Activated naive CD8-positive, alpha-beta T cell treated with anti-CD3 and anti-CD28 coated beads for 36 hours (primary cell): ENCODE results near the gene KIF5A. TPM values are rescaled to one million over a fixed set of nuclear protein-coding genes. Genes with fewer than 3 reads are reported as not detected.
"Not testable (repeated sequence)": the region's sequence is repeated elsewhere in the genome, so short reads cannot be mapped to it uniquely, and the experiment has no call there.

Source experiments
- DNase-seq: peaks from one replicate; pipeline ENCODE4 v3.0.0; 2021
- H3K27ac Mint-ChIP-seq: one replicate; pipeline ENCODE4 v1.8.0; 2022; ENCODE audit warnings: mild to moderate bottlenecking, moderate library complexity, mixed read lengths
- H3K27me3 Mint-ChIP-seq: one replicate; pipeline ENCODE4 v1.8.0; 2022; ENCODE audit warnings: mild to moderate bottlenecking, mixed read lengths
- H3K36me3 Mint-ChIP-seq: one replicate; pipeline ENCODE4 v1.8.0; 2021; ENCODE audit warnings: mild to moderate bottlenecking, mixed read lengths
- H3K4me1 Mint-ChIP-seq: one replicate; pipeline ENCODE4 v1.8.0; 2021; ENCODE audit warnings: mixed read lengths
- H3K4me3 Mint-ChIP-seq: one replicate; pipeline ENCODE4 v1.8.0; 2022; ENCODE audit warnings: mild to moderate bottlenecking, moderate library complexity, mixed read lengths
- H3K9me3 Mint-ChIP-seq: one replicate; pipeline ENCODE4 v1.8.0; 2022; ENCODE audit warnings: mixed read lengths
- total RNA-seq, 2 experiments: library from RNA; stranded (reverse); gene quantifications; one replicate each; pipeline ENCODE4 v1.2.3, GENCODE V29; 2021

Gene KIF5A
- total RNA-seq, 2 experiments from 2014 or later: 1.5 to 1.7 TPM

DNA sequence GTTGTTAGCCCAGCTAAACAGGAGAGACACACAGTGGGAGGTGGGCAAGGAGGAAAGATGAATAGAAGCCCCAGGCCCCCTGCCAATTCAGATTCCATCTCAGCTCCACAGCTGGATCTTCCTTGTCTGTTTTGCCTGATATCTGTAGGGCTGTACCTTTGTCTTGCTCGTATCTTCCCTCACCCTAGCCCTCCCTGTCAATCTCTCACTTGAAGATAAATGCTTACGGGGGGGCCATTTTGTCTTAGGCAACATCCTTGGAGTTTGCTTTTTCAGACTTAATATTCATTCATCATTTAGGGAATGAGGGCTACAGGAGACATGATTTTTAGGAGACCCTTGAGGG, 2.4 kb downstream of the KIF5A start:
- DNase-seq: no peak
- Mint-ChIP-seq H3K27me3 (peaks cover 6% of the 10 kb centered on the region), H3K4me1 (peaks cover 17% of the 10 kb centered on the region), H3K9me3 (no peaks in the 10 kb centered on the region), H3K4me3 (no peak overlapping the region), H3K36me3 (no peaks in the 10 kb centered on the region), H3K27ac (no peak overlapping the region)

DNA sequence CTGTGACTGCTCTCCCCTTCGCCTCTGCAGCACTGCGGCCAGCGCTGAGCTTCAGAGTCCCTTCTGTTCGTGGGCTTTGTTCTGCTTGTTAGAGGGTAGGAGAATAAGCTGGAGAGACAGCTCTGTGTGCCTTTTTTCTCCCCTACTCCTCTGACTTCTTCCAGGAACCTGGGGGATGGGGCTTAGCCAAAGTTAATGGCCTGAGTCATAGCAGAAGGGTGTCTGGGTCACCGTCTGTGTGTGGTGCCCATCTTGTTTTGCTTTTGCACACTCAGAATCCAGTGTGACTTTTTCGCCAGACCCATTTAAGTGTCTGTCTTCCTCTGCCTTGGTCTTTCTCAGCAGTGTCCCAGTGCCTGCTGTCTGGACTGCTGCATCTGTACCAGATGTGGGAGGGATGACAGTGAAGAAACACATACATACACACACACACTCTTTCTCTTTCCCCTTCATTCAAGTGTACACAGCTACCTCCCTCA, 3.0 kb downstream of the KIF5A start:
- no peak overlapping the region for H3K27ac Mint-ChIP-seq

DNA sequence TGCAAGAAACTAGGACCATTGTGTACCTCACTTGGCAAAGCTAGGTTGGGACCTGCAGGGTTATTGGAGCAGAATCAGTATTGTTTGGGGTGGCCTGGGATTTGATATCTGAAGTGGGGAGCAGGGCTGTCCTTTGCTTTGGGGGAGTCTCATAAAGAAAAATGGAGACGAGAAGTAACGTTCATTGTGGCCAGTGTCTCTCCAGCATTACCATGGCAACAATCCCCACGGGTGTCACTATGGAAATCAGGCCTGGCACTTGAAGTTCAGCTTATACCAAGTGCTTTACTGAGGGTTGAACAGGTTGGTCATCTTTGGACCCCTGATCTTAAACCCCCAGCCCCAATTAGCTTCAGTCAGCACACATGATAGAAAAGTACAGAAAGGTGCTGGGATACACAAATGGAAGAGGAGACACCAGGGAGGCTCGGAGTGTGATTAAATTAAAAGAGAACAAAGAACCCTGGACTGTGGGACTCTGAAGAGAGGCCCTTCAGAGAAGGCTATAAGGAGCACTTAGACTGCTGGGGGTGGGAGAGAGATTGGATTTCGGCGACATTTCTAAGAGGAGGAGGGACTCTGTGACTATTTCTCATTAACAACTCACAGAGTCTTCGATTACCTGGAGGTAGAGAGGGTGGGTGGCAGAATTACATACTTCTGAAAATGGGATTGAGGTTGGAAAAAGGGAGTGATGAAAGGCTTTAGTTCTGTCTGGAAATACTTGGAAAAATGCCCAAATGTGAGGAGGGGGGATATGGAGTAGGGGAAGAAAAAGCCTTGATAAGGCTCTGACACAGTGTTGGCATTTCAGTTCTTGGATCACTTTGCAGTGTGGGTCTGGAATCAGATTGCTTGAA, 3.7 kb downstream of the KIF5A start:
- no peak overlapping the region for H3K4me3 Mint-ChIP-seq
- H3K27me3 Mint-ChIP-seq: peaks cover 4% of the 10 kb centered on the region
- H3K27ac Mint-ChIP-seq: no peak overlapping the region
- peaks cover 12% of the 10 kb centered on the region for H3K4me1 Mint-ChIP-seq
- H3K36me3 Mint-ChIP-seq: no peaks in the 10 kb centered on the region
- no peak for DNase-seq
- no peaks in the 10 kb centered on the region for H3K9me3 Mint-ChIP-seq

More for the DNA sequence above, 3.0 kb downstream of the KIF5A start:
- H3K9me3 Mint-ChIP-seq: no peaks in the 10 kb centered on the region
- H3K27me3 Mint-ChIP-seq: peaks cover 6% of the 10 kb centered on the region
- H3K4me3 Mint-ChIP-seq: no peak overlapping the region
- H3K36me3 Mint-ChIP-seq: no peaks in the 10 kb centered on the region
- DNase-seq: no peak
- peaks cover 12% of the 10 kb centered on the region for H3K4me1 Mint-ChIP-seq

DNA sequence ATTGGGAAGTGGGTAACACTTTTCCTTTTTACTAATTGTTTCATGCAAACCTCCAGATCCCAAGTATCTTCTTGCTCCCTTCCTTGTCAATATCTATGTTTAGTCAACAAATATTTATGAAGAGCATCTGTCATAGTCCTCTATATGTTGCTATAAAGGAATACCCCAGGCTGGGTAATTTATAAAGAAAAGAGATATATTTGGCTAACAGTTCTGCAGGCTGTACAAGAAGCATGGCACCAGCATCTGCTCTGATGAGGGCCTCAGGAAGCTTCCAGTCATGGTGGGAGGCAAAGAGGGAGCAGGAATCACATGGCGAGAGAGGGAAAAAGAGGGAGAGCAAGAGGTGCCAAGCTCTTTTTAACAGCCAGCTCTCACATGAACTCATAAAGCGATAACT, 4.6 kb downstream of the KIF5A start:
- no peaks in the 10 kb centered on the region for H3K36me3 Mint-ChIP-seq
- DNase-seq: no peak
- no peak overlapping the region for H3K27ac Mint-ChIP-seq
- H3K27me3 Mint-ChIP-seq: no peaks in the 10 kb centered on the region
- H3K4me3 Mint-ChIP-seq: no peak overlapping the region
- no peaks in the 10 kb centered on the region for H3K9me3 Mint-ChIP-seq
- peaks cover 7% of the 10 kb centered on the region for H3K4me1 Mint-ChIP-seq

DNA sequence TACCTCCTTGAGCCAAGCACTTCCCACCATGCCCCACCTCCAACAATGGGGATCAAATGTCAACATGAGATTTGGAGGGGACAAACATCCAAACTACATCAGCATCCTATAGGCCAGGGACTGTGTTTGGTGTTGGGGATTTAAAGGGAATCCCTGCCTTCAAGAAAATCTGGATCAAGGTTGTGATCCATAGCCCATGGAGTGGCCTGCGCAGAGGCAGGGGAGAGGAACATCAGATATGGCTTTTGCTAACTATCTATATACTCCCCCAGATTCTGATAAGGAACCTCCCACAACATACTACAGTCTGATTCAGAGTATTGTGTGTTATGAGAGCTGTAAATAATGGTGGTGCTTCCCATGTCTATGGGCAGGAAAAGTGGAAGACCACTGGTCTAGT, 5.1 kb downstream of the KIF5A start:
- Mint-ChIP-seq H3K27me3 (no peaks in the 10 kb centered on the region), H3K9me3 (no peaks in the 10 kb centered on the region), H3K36me3 (no peaks in the 10 kb centered on the region), H3K4me3 (no peak overlapping the region), H3K4me1 (peaks cover 6% of the 10 kb centered on the region), H3K27ac (no peak overlapping the region)
- no peak for DNase-seq

DNA sequence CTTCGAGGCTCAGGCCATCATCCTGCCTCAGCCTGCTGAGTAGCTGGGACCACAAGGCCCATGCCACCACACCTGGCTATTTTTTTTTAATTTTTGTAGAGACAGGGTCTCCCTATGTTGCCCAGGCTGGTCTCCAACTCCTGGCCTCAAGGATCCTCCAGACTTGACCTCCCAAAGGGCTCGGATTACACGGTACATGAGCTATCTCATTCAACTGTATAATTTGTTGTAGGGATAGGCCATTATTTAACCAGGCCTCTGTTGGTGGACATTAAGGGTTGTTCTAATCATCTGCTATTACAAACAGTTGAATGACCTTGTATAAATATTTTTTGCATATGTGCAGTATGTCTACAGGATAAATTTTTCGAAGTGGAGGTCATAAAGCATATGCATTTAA, 9.0 kb downstream of the KIF5A start:
- Mint-ChIP-seq H3K36me3 (no peaks in the 10 kb centered on the region), H3K9me3 (no peaks in the 10 kb centered on the region), H3K4me3 (no peak overlapping the region), H3K27ac (no peak overlapping the region), H3K4me1 (no peaks in the 10 kb centered on the region), H3K27me3 (no peaks in the 10 kb centered on the region)
- no peak for DNase-seq

DNA sequence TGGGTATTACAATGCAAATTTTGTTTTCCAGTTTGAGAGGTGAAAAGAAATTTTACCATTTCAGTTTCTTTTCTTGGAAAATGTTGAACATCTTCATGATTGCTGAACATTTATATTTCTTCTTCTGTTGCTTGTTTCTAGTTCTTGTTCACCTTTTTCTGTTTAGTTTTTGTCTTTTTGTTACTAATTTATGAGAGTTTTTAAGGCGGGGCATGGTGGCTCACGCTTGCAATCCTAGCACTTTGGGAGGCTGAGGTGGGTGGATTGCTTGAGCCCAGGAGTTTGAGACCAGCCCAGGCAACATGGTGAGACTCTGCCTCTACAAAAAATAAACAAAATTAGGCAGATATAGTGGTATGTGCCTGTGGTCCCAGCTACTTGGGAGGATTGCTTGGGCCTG, 10.7 kb downstream of the KIF5A start:
- H3K9me3 Mint-ChIP-seq: no peaks in the 10 kb centered on the region
- no peaks in the 10 kb centered on the region for H3K4me1 Mint-ChIP-seq
- no peak overlapping the region for H3K27ac Mint-ChIP-seq
- DNase-seq: no peak
- no peaks in the 10 kb centered on the region for H3K36me3 Mint-ChIP-seq
- H3K4me3 Mint-ChIP-seq: no peak overlapping the region
- H3K27me3 Mint-ChIP-seq: no peaks in the 10 kb centered on the region

DNA sequence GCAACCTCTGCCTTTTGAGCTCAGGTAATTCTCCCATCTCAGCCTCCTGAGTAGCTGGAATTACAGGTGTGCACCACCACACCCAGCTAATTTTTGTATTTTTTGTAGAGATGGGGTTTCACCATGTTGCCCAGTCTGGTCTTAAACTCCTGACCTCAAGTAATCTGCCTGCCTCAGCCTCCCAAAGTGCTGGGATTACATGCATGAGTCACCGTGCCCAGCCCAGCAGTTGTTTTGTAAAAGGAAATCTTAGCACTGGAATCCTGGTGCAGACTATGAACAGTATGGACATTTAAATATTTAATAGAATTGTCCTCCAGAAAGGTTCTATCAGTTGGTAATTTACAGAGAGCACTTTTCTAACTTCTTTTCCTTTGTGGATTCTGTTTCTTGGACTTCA, 11.3 kb downstream of the KIF5A start:
- H3K27ac Mint-ChIP-seq, H3K27me3 Mint-ChIP-seq, H3K4me3 Mint-ChIP-seq, DNase-seq, H3K9me3 Mint-ChIP-seq, H3K4me1 Mint-ChIP-seq, H3K36me3 Mint-ChIP-seq: not testable (repeated sequence)

DNA sequence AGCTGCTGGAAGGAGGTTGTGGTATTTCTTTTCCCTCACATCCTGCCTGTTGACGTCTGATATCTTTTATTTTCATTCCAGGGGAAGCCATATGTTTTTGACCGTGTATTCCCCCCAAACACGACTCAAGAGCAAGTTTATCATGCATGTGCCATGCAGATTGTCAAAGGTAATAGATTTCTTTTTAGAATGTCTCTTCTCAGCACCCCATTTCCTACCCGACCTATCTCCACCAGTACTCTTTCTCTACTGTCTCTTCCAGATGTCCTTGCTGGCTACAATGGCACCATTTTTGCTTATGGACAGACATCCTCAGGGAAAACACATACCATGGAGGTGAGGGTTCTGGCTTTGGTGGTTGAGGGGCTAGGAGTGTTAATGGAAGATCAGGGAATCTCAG, 13.5 kb downstream of the KIF5A start:
- Mint-ChIP-seq H3K27ac (no peak overlapping the region), H3K27me3 (no peaks in the 10 kb centered on the region), H3K4me1 (no peaks in the 10 kb centered on the region), H3K9me3 (no peaks in the 10 kb centered on the region), H3K4me3 (no peak overlapping the region), H3K36me3 (peaks cover 2% of the 10 kb centered on the region)
- no peak for DNase-seq

DNA sequence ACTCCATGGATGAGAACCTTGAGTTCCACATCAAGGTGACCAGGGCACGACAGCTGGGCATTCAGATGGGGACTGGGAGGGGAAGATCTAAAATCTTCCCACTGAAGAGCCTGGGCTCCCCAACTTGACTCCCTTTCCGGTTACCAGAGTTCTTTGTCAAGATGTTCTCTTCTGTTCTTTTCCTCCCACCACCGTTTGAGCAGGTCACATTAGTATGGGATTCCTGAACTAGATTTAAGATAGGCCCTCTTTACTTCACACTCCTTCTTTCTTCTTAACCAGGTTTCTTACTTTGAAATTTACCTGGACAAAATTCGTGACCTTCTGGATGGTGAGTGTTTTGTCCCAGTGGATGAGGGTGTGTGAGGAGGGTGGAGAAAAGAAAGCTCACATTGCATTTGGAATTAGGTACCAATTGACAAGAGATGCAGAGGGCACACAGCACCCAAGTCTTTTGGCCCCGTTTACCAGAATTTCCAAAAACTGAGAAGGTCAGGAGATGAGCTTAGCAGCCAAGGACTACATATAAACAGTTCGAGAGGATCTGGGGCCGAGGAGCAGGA, 14.4 kb downstream of the KIF5A start:
- Mint-ChIP-seq H3K36me3 (peaks cover 2% of the 10 kb centered on the region), H3K4me3 (no peak overlapping the region), H3K9me3 (no peaks in the 10 kb centered on the region), H3K27ac (no peak overlapping the region), H3K27me3 (no peaks in the 10 kb centered on the region), H3K4me1 (no peaks in the 10 kb centered on the region)
- no peak for DNase-seq

DNA sequence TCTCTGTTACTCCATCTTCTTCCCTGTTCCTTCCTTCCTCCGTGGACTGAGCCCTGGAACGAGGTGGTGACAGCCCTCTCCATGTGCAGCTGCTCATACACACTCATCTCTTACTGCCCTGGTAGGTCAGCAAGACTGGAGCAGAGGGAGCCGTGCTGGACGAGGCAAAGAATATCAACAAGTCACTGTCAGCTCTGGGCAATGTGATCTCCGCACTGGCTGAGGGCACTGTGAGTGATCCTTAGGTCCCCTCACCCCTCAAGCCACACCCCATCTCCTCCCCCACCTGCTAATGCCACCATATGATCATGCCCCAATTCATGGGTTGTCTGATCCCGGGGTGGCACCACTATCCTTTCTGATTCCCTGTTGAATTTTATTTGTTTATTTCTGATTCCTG, 19.0 kb downstream of the KIF5A start:
- Mint-ChIP-seq H3K9me3 (no peaks in the 10 kb centered on the region), H3K27ac (no peak overlapping the region), H3K4me1 (no peaks in the 10 kb centered on the region), H3K36me3 (peaks cover 2% of the 10 kb centered on the region), H3K4me3 (no peak overlapping the region), H3K27me3 (no peaks in the 10 kb centered on the region)
- DNase-seq: no peak

DNA sequence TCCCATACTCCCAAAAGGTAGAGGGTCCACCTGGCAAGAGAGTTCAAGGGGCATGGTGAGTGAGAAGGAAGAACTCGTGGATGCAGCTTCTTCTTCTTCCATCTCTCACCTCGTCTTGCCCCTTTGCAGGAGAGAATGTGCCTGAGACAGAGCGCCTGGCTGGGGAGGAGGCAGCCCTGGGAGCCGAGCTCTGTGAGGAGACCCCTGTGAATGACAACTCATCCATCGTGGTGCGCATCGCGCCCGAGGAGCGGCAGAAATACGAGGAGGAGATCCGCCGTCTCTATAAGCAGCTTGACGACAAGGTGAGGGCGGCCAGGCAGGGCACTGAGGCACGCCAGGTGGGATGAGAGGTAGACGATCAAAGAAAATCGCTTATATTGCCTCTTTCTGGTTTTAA, 20.0 kb downstream of the KIF5A start:
- H3K36me3 Mint-ChIP-seq: peaks cover 2% of the 10 kb centered on the region
- H3K4me1 Mint-ChIP-seq: no peaks in the 10 kb centered on the region
- H3K27me3 Mint-ChIP-seq: no peaks in the 10 kb centered on the region
- H3K27ac Mint-ChIP-seq: no peak overlapping the region
- H3K4me3 Mint-ChIP-seq: no peak overlapping the region
- no peak for DNase-seq
- H3K9me3 Mint-ChIP-seq: no peaks in the 10 kb centered on the region

DNA sequence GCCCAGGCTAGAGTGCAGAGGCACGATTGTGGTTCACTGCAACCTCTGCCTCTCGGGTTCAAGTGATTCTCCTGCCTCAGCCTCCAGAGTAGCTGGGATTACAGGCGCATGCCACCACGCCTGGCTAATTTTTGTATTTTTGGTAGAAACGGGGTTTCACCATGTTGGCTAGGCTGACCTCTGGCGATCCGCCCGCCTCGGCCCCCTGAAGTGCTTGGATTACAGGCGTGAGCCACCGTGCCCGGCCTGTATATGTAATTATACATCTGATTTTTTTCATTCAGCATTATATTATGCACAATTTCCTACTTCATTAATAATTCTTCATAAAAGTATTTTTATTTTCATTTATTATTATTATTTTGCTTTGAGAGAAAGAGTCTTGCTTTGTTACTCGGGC, 20.6 kb downstream of the KIF5A start:
- H3K36me3 Mint-ChIP-seq, H3K27me3 Mint-ChIP-seq, H3K27ac Mint-ChIP-seq, H3K9me3 Mint-ChIP-seq, H3K4me1 Mint-ChIP-seq, H3K4me3 Mint-ChIP-seq, DNase-seq: not testable (repeated sequence)

DNA sequence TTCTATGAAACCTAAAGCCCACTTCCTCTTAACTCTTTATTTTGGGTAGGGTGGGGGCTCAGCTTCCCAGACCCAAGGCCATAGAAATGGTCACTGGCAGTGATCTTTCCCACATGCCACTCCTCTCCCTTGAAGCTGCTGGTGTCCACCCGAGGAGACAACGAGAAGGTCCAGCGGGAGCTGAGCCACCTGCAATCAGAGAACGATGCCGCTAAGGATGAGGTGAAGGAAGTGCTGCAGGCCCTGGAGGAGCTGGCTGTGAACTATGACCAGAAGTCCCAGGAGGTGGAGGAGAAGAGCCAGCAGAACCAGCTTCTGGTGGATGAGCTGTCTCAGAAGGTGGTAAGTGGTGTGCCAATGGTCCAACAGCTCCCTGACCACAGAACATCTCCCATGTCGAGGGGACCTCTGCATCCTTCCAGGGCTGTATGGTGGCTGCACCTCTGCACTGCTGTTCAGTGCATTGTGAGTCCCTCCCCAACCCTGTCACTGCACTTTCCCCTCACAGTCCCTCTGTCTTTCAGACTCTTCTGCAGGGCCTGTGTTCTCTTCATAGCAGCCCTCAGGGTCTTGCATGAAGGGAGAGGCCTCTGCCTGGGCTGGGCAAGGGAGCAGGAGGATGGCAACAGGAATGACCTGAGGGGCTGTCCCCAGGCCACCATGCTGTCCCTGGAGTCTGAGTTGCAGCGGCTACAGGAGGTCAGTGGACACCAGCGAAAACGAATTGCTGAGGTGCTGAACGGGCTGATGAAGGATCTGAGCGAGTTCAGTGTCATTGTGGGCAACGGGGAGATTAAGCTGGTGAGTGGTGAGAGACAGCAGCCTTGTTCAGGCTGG, 22.3 kb downstream of the KIF5A start:
- peaks cover 2% of the 10 kb centered on the region for H3K36me3 Mint-ChIP-seq
- no peaks in the 10 kb centered on the region for H3K27me3 Mint-ChIP-seq
- H3K9me3 Mint-ChIP-seq: no peaks in the 10 kb centered on the region
- no peak overlapping the region for H3K4me3 Mint-ChIP-seq
- H3K27ac Mint-ChIP-seq: no peak overlapping the region
- DNase-seq: no peak
- no peaks in the 10 kb centered on the region for H3K4me1 Mint-ChIP-seq

DNA sequence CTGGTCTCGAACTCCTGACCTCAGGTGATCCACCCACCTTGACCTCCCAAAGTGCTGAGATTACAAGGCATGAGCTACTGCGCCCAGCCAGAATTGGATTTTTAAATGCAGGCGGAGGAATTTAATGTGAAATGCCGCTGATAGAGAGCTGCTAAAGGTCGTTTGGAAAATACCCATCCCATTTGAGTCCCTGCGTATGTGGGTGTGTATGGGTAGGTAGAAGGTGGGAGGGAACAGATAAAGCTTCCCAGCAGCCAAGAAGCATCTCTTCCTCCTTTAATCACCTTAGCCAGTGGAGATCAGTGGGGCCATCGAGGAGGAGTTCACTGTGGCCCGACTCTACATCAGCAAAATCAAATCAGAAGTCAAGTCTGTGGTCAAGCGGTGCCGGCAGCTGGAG, 25.0 kb downstream of the KIF5A start:
- no peaks in the 10 kb centered on the region for H3K4me1 Mint-ChIP-seq
- H3K9me3 Mint-ChIP-seq: no peaks in the 10 kb centered on the region
- no peak overlapping the region for H3K27ac Mint-ChIP-seq
- H3K4me3 Mint-ChIP-seq: no peak overlapping the region
- no peak for DNase-seq
- H3K36me3 Mint-ChIP-seq: no peaks in the 10 kb centered on the region
- no peaks in the 10 kb centered on the region for H3K27me3 Mint-ChIP-seq
